ENCODE results near the gene ANKRD39.

ANKRD39 gene

DNA sequence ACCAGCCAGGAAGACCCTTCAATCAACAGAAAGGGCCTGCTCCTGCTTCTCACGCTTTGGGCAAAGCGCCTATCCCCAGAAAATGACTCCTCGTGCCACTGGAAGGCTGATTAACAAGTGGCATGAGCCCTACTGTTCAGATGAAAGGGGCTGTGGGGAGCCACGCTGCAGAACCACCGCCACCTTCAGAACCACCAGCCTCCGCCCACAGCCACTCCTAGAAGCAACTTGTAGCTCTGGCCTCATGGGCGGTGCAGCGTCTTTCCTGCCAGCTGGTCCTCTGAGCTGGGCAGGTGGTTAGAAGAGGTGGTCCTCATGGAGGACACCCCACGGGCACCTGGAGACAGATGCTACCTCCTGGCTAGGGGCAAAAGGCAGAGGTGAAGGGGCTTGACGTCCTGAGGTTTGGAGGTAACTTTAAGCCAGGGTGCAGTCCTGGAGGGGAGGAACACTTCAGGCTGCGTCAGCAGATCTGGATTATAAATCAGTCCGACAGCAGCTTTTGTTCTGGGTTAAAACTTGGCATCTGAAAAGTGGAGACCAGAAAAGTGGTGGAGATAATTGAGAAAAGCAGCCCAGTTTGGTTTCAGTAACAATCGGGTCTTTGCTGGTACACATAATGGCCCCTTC, 12.9 kb upstream of the ANKRD39 start:
- peak; percentile 68 for DNase-seq

DNA sequence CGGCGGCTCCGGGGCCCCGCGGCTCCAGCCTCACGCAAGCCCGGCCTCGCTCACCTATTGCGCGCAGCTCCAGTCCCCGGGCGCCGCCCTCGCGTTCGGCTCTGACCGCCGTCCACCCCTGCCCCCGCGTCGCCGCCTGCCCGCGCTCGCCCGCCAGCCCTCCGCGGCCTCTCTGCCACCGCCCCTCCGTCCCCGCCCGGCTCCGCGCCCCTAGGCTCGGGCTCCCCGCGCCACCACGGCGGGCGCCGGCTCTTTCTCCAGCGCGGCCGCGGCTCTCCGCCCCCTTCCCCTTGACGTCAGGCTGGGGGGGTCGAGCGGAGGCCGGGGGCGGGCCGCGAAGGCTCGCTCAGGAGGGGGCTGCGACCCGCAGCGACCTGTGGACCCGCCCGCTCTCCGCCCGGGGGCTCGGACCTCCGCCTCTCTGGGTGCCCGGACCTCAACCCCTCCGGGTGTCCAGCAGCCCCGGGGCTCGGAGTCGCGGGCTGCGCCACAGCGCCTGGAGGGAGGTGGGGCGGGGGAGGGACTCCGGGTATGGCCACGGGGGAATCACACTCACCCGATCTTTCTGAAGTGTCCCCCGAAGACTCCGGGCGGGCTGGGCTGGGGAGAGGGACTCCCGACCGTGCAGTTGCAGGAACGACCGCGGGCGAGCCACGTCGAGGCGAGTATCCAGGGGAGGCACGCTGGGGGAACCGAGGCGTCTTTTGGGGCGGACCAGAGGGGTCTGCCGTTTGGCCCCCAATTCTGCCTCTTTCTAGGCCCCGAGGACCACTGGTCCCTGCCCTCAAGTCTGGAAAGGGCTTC, 12.2 kb upstream of the ANKRD39 start, which contains the start of gene SEMA4C:
Gene SEMA4C, minus strand, starts transcription at position 259 of the 804 bp plus-strand sequence. CDS start 2,194 bp downstream, outside the sequence.
- peak; percentile 73 for DNase-seq

DNA sequence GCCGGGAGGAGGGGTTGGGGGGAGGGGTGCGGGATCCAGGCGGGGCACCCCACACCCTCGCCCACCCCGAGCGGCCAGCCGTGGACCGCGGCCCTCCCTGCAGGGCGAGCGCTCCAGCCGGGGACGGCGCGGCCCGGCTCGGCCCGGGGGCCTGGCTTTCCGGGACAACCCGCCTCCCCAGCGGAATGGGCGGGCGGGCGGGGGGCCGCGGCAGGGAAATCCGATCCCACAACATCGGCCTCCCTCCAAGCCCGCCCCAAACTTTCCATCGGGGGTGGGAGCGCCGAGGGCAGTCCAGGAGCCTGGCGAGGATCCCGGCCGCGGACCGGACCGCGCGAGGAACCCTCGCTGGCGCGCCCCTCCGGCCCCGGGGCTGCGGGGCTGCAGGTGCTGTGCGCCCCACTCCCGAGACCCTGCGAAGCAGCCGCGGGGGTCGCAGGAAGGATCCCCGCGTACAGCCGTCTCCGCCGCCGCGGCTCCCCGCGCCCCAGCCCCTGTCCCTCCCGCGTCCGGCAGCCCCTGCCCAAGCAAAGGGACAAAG, 11.5 kb upstream of the ANKRD39 start:
- peak; percentile 93 for DNase-seq

DNA sequence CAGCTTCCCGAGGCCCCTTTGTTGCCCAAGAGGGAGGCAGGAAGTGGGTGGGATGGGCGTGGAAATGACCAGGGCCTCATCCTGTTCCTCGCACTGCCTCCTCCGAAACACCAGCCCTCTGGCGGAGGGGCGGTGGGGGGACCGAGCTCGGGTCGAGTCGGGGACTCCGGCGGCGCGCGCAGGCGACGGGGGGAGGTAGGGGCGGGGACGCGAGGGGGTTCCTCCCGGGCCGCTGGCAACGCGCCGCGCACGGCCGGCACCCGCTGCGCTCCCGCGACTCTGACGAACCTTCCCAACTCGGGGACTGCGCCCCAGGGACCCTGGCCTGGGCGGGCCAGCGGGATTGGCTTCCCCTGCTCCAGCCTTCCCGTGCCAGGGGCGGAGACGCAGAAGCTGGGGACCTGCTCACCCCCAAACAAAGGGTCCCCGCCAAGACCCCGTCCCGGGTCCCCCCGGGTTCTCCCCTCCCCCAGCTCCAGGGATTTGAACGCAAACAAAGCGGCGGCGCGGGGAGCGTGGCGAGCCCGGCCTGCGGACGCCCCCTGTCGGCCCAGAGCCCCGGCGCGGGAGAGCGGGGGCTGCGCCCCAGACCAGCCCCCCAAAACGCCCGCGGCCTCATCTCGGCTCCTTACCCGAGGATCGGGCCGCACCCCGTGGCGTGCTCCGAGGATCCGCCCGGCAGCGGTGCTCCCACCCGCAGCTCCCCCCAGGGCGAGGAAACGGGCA, 10.9 kb upstream of the ANKRD39 start:
- DNase-seq: peak; percentile 95

DNA sequence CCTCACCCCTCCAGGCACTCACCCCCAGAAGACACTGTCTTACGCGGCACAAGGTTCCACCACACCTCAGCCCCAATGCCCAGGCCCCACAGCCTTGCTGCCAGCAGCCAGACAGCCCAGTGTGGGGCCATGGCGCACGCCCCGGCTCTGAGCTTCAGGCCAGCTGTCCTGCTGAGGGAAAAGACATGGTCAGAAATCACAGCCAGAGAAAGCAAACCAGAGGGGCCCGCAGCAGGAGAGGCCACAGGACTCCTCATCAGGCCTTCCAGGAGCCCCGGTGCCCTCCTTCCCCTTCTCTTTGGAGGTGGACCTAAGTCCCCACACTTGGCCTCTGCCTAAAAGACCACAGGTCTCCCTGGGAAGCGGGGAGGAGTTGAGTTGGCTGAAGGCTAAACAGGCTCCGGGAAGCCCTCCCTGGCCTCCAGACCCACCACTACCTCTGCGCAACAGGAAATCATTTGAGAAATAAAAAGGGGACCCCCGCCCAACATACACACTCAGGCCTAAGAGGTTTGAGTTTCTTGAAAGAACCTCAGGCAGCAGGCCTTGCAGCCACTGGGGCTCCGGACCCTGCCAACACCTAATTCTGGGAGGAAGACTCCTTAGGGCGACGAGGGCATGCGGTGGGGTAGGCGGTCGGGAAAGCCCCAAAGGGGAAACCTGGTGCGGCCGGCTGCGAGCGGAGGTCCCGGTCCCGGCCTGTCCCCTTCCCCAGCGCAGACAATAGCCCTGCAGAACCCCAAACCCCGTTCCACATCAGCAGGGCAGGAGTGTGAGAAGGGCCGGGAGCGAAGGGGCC, 10.1 kb upstream of the ANKRD39 start:
- DNase-seq: peak; percentile 62

DNA sequence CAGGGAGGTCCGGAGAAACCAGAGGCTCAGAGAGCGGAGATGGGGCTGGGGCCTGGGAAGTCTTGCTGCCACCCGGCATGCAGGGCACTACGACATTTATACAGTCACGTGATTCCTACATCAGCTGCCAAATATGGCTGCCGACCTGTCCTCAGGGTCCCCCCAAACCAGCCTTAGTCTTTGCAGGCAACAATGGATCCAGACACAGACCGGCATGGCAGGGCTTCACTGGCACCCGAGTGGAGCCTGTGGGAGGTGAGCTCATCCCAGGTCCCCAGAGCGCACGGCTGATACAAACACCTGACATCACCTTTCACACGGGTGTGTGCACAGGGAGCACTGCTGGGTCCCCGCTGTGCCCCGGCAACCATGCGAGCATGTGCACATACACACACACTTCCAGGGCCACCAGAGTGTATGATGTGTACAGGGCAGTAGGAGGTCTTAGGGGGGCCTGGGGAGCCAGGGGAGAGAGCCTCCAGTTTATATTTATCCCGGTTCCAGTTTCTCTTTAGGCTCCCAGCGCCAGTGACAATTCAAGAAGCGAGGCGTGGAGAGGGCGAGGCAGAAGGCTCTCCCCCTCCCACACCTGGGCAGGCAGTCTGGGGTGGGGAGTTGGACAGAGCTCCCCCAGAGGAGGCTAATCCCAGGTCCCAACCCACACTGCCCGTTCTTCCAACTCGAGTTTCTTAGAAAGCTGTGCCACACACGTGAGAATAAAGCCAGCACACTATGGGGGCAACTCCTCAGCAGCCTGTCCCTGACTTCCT, 9.4 kb upstream of the ANKRD39 start:
- DNase-seq: no peak

DNA sequence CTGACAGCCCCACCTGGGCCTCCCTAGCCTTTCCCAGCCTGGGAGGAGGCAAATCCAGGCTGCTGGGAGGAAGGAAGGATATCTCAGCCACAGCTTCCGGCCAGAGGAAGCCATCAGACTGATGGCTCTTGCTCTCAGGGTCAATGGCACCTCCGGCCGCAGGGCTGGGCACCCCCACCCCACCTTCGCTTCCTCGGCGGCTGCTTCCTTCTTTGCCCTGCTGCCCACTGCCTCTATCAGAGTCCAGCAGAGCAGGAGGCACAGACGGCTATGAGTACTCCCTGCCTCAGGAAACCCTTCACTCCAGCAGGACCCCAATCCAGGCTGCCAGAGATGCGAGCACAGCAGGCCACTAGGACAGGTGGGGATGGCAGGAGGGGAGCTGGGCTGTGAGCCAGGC, 8.8 kb upstream of the ANKRD39 start:
- DNase-seq: no peak

DNA sequence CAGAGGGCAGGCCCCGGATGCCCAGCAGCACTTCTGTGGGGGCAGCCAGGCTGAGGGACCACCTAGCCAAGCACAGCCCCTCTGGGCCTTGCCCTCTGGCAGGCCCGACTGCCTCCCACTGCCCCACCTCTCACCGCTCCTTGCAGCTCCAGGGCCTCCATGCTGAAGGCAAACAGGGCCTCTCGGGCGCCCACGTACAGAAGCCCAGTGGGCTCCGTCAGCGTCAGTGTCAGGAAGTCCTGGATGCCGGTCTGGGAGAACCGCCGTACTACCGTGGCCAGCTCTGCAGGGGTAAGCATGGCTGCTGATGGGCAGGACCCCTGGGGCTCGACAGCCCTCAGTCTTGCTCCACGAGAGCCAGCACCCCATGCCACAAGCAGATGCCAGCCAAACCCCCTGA, 8.3 kb upstream of the ANKRD39 start:
- DNase-seq: no peak

DNA sequence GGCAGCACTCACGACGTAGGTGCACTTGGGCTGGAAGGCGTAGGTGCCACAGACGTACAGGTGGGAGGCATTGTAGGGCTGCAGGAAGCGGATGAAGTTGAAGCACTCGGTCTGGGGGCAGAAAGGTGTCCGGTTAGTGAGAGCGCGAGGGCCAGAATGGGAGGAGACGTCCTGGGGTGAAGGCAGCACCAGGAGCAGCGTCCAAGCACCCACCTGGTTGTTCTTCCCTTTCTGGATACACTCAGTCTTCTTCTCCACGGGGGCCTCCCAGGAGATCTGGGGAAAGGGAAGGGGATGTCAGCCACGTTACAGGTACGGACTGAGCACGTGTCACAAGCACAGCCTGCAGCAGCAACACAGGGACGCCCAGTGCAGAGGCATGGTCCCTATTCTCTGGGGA, 7.8 kb upstream of the ANKRD39 start:
- no peak for DNase-seq

DNA sequence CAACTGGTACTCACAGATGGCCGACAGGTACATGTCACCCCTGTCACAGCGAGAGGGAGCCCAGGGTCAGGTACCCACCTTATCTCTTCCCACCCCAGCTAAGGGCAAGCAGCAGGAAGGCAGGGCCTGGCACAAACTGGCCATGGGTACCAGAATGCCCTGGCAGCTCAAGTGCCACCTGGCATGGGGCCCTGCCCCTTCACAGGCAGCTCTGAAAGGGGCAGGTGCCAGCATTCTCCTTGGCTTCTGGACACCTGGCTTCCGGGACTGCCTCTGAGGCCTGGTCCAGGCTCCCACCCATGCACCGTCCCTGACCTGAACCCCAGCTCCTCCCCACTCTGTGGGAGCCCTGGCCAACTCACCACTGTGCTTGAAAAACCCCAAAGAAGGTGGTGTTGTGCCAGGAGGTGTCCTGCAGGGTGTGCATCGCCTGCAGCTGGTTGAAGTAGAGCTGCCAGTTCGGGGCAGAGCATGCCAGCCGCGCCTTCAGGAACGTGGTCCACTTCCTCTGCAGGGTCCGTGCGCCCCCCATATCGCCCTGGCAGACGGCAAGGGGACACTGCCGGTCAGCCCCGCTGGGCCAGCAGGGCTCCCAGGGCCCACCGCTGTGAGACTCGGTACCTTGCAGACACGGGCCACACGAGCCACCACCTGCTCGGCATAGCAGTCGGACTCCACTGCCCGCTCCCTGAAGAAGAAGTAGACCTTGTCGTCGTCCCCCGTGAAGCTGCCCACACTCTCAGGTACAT, 6.7 kb upstream of the ANKRD39 start:
- no peak for DNase-seq

DNA sequence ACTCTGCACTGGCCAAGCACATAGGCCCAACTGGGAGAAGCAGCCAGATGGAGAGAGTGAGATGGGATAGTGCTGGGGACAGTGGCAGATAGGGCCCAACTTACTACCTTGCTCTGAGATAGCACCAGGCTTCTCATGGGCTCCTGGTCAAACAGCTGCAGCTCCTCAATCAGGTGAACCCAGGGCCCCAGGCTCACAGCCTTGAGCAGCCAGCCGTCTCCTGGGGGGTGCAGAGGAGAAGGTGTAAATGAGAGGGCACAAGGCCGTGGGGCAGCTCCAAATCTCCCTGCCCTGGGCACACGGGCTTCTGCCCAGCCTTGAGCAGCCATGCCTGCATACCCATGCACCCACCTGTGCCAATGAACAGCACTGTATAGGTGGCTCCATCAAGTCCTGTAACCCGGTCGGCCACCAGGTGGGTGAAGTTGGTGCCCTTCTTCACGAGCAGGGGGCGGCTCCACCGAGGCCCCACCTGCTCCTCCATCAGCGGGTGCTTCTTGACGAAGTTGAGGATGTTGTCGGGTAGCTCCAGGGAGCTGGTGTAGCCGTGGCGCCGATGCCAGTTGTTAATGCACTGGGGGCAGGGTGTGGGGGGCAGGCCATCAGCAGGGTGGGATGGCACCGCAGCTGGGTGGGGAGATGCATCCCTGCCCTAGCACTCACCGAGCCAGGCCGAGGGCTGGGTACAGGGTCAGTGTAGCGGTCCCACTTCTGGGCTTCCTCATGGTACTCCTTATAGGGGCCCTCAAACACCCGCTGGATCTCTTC, 5.9 kb upstream of the ANKRD39 start:
- DNase-seq: no peak

DNA sequence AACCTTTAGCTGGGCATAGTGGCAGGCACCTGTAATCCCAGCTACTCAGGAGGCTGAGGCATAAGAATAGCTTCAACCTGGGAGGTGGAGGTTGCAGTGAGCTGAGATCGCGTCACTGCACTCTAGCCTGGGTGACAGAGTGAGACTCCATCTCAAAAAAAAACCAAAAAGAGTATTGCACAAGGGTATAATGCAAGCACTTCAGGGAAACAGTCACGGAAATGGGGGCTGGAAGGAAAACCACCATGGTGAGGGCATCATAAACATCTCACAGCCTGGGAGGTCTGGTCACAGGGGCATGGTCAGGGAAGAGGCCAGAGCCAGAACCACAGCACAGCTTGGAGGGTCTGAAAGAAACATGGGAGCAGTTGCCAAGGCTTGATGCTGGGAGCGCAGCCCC, 5.2 kb upstream of the ANKRD39 start:
- peak; percentile 25 for DNase-seq

DNA sequence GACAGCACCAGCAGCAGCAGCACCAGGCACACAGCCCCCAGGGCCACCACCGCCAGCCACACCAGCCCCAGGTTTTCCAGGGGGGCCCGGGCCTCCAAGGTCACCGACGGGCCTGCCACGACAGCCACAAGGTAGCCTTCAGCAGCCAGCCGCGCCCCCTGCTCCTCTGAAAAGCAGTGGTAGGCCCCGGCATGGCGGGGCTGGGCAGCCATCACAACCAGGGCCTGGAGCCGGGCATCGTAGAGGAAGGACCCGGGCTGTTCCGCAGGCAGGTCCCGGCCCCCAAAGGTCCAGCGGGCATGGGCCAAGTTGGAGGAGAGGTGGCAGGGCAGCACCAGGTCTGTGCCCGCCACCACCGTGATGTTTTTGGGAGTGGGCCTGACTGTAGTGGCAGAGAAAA, 3.3 kb upstream of the ANKRD39 start:
- no peak for DNase-seq

DNA sequence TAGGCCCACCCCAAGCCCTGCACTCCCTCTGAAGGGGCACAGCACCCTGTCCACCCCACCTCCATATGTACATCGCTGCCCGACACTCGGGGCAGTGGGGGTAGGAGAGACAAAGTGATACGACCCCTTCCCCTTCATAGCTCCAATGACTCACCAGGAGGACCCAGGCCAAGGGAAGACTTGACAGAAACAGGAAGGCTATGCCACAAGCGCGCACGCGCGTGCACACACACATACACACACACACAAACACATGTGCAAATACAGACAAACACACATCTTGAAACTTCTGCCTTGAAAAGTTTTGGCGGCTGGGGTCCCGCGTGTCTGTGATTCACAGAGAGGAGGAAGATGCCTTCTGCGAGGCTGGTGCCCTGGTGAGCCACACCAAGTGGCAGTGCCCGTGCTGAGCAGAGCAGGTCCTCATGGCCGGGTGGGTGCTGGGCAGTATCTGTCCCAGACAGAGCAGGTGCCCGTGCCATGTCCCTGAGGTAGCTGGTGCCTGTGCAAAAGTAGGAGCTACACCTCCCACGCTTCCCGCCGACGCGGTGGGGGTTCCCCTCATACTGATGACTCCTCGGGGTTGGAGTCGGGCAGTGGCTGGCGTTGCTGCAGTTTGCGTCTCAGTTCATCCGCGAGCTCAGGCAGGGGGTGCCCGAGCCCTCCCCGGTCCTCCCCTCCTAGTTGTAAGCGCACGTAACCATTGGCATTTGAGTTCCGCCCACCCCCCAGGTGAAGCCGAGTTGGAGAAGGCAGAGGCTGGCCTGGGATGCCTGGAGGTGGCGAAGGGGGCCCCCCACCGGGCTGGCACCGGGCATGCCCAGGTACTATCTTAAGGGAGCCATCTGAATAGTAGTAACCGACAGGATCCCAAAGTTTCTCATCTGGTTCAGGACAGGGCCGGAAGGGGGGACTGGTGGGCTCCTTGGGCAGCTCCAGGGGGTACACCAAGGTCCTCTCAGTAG, 2.5 kb upstream of the ANKRD39 start:
- DNase-seq: no peak

DNA sequence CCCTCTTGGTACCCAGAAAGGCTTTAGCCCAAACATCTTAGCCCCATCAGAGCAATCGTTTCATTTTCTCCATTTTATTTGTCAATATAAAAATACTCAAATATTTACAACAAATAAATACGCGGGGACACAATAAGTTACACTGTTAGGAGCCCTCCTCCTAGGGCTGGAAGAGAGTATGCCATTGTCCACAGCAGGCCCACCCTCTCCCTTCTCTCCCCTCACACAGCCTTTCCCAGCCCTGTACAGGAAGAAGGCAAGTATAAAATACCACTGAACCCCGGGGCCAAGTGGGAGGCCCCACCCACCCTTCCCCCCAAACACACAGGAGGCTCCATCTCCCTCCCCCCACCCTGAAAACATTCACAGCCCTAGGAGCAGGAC, 1.9 kb upstream of the ANKRD39 start:
- DNase-seq: no peak

DNA sequence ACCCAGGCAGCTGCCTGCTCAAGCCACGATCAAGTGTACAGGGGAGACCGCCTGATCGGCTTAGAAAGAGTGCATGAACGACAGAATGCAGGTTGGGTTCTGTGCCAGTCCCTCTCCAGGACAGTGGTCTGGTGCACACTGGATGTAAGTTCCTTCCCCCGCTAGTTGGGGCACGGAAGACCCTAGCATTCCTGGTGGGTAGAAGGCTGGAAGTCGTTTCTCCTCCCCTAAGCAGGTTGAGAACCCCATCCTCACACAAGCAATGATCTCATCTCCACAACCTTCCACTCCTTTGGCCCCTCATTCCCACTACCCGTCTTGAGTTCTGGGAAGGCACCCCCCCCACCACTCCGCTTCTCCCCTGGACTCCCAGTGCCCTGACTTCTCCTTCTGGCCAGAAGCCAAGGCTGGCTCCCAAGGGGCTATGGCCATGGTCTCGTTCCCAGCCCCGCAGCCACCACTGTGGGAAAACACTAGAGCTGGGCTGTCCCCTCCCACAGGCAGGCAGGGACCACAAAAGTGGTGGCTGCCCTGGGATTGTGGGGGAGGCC, 1.4 kb upstream of the ANKRD39 start:
- DNase-seq: peak; percentile 76

DNA sequence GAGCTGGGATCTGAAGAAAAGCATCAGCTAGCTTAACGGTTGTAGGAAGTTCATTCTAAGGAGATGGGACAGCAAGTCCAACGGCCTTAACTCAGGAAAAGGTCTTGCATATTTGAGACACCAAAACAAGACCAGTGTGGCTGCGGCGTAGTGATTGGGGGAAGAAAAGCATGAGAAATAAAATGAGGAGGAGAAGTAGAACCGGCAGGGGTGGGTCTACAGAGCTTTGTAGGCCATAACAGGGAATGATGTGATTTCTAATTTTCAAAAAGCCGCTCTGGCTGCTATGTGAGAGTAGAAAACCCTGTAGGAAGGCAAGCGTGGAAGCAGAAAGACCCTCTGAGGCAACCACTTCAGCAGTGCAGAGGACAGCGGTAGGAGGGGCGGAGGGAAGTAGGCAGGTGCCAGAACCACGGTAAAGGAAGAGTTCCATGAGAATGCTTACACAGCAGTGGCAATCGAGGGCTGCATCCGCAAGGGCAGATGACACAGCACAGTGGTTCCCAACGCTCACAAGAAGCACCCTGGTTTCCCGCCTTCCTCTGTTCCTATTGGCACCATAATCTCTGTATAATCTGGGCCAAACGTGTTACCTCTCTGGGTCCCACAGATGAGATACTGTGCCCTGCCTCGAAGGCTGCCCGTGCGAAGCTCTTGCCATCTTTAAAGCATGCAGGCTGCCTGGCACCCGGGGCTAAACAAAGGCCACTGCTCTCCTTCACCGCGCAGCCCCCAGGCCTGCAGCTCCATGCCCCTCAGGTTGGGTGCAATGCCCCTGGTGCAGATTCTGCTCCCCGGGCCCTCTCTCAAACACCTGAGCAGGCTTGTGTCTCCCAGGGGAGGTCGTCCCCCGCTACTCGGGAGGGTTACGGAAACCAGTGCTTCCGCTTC, 795 bp downstream of the ANKRD39 start:
- DNase-seq: peak; percentile 49

DNA sequence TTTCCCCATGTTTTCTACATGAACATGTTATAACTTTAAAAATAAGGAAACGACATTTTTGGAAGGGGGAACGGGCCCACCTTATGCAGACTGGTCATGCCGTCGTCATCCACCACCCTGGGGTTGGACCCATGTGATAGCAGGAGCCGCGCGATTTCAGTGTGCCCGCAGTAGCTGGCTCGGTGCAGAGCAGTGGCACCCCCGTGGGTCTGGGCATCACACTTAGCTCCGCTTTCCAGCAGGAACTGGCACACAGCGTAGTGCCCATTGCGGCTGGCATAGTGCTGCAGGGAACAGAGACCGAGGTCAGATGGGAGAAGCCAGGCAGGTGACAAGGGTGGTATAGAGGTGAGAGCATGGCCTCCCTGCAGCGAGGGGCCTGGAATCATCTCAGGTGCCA, 4.5 kb downstream of the ANKRD39 start:
- DNase-seq: no peak

All from femur (tissue), 1 donor.